GM19099 (cell line): Measurements from ENCODE around the gene ABCC4.

Experiments used
- POLR2A ChIP-seq: IDR thresholded peaks from 3 replicates; pipeline ENCODE4 v1.6.1; 2011; ENCODE audit warnings: low read depth; ENCODE audit not compliant: insufficient read length; ENCODE audit errors: extremely low read depth

The ABCC4 gene

GRCh38 chr13:95180513-95181245 lies 120.6 kb downstream of the ABCC4 start:
- no peak for TF ChIP-seq POLR2A

GRCh38 chr13:95176611-95177259 lies 124.5 kb downstream of the ABCC4 start:
- TF ChIP-seq POLR2A, result no peak

- TF ChIP-seq POLR2A, result no peak
Observed at GRCh38 chr13:95174517-95174916, 126.7 kb downstream of the ABCC4 start.

GRCh38 chr13:95168191-95168590 lies 133.1 kb downstream of the ABCC4 start:
- TF ChIP-seq POLR2A, result no peak

- no peak for TF ChIP-seq POLR2A
Observed at GRCh38 chr13:95164830-95165229, 136.4 kb downstream of the ABCC4 start.

- TF ChIP-seq POLR2A, result no peak
Observed at GRCh38 chr13:95160112-95160906, 140.9 kb downstream of the ABCC4 start.

GRCh38 chr13:95159458-95159857 lies 141.8 kb downstream of the ABCC4 start:
- no peak for TF ChIP-seq POLR2A

- TF ChIP-seq POLR2A, result no peak
Observed at GRCh38 chr13:95156208-95156607, 145.0 kb downstream of the ABCC4 start.

GRCh38 chr13:95155504-95155903 lies 145.7 kb downstream of the ABCC4 start:
- TF ChIP-seq POLR2A, result no peak

- no peak for TF ChIP-seq POLR2A
Observed at GRCh38 chr13:95155093-95155492, 146.2 kb downstream of the ABCC4 start.

- no peak for TF ChIP-seq POLR2A
Observed at GRCh38 chr13:95154413-95154886, 146.8 kb downstream of the ABCC4 start.

- TF ChIP-seq POLR2A, result no peak
Observed at GRCh38 chr13:95153647-95154412, 147.4 kb downstream of the ABCC4 start.

GRCh38 chr13:95151942-95152587 lies 149.2 kb downstream of the ABCC4 start:
- no peak for TF ChIP-seq POLR2A

- TF ChIP-seq POLR2A, result no peak
Observed at GRCh38 chr13:95150555-95150954, 150.7 kb downstream of the ABCC4 start.
